ENCODE results near the gene BHMT2.
A peak's percentile ranks its signal among the peaks of the same experiment; 100 is the strongest.

GRCh38 chr5:79133657-79134451 lies 64.3 kb downstream of the BHMT2 start:
- TF ChIP-seq CTCF (conservative IDR thresholded peaks at IDR 0.05; ENCODE audit: low read length) (peak; percentile 78), EZH2phosphoT487 (IDR thresholded peaks at IDR 0.05; ENCODE audit: borderline replicate concordance) (no peak)
